Esophagus mucosa (tissue), 1 donor: ENCODE data around the gene CASP4. TPM values are rescaled to one million over a fixed set of nuclear protein-coding genes. Genes with fewer than 3 reads are reported as not detected.
"Not testable (repeated sequence)": the region's sequence is repeated elsewhere in the genome, so short reads cannot be mapped to it uniquely, and the experiment has no call there.

Experiments used
- ATAC-seq: fragments of 200-7000 bp; cut with Tn5 transposase; one replicate; pipeline ENCODE4 v1.9.1; 2020
- total RNA-seq: library from RNA; stranded (reverse); gene quantifications from one replicate; pipeline ENCODE4 v1.2.4, GENCODE V29; 2023
- donor health status: DM: yes; HTN: yes; CAD: no.

Gene CASP4
- total RNA-seq: 77.3 TPM

DNA sequence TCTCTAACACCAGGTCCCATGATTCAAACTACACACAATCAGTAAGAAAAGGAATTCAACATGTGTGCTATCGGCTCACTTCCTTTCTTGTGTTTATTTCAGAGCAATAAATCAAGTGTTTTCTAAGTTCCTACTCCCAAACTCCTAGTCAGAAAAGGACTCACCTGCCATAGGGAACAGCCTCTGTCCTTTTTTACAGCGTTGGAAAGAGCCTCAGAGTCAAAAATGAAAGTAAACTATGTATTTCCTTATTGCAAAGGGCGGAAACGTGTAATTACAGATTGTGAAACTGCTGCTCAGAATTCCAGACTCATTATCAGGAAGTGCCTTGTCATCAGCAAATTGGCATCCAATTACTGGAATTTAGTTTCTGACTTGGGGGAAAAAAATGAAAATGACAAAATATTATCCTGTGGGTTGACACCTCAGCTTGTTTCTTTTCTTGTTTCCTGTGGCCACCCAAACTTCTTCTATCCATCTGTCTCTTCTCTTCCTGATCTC is at the start of gene CASP4:
Gene CASP4 (minus strand): TSS at position 220 of the 501 bp plus-strand sequence. CDS start 49 bp downstream, at position 171.
- ATAC-seq: peak; percentile 89

GRCh38 chr11:105007463-105007862 is 39.1 kb upstream of the CASP4 start:
- no peak for ATAC-seq

DNA sequence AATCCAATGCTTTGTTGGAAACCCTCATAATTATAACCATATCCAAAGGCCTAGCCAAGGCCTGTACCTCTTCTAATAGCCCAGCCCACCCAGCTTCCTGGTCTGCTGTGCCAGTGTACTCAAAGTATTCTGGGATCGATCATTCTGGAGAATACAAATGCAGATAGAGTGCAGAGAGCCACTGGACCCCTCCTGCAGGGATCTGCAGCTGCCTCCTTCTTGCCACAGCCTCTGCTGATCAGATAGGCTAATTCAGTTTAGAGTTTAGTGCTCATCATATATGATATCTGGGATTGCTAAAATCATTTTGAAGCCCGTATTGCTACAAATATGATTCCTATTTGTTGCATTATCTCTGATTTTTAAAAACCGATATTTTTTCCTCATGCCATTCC is 37.1 kb upstream of the CASP4 start:
- ATAC-seq: no peak

DNA sequence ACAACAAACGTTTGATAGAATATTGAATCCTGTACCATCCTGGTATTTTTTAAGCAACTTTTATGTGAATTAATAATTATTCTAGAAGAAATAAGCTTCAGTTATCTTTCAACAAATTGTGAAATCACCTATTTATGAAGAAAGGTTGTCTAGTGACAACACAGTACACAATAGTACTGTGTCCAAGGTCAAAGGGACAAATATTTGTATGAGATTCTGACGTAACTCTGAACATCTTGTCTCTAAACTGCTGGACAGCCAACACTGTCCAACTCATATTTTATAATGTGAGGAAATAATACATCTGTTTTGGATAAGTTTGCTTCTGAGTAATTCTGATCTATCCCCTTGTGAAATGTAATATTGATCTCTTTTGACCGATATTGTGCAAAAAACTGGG is 35.6 kb upstream of the CASP4 start:
- no peak for ATAC-seq

DNA sequence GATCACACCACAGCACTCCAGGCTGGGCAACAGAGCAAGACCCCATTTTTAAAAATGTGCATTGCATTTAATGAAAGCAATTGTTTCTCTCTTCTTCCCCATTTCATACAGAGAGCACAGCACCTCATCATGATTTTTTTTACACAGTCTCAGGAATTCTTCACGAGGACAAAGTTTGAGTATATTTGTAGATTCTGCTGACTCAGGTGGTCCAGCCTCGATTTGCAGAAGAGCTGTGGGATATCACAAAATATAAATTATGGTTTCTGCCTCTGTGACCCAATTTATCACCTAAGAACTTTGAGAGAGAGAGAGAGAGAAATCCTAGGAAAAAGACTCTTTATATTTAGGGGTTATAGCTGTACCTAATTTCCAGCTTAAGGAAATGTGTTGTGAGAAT is 34.8 kb upstream of the CASP4 start:
- no peak for ATAC-seq

- peak; percentile 55 for ATAC-seq
Observed at GRCh38 chr11:105000797-105001196, 32.4 kb upstream of the CASP4 start.

- no peak for ATAC-seq
Observed at GRCh38 chr11:105000167-105000566, 31.8 kb upstream of the CASP4 start.

DNA sequence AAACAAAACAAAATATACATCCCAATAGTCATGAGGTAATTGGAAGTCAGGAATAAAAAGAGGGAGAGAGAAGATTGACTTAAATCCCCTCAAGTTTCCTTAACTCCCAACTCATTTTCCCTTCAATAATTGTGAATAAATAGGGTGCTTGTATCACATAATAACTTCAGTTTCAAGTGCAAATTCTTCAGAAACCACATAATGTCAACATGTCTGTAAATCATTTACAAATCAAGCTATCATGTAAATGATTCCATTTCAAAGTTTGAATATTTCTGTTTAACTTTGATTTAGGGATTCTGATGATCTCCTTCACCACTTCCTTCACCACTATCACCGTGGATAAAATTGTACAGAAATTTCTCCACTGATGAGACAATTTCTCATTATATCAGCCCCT is 31.3 kb upstream of the CASP4 start:
- ATAC-seq: no peak

DNA sequence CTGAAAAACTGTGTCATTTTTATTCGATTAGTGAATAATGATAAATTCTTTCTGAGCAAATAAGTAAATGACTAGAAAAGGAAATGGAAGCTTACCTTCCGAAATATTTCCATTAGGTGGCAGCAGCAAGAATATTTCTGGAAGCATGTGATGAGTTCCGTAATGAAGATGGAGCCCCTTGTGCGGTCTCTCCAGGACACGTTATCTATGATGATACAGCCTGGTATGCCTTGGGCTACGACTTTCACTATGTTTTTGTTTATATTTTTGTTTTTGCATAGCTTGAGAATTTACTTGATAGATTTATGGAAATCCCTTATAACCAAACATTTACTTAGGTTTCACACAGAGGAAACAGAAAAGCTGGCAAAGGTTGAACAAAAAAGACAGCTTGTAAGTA is 28.9 kb upstream of the CASP4 start:
- no peak for ATAC-seq

GRCh38 chr11:104995001-104995408 is 26.6 kb upstream of the CASP4 start:
- ATAC-seq: no peak

DNA sequence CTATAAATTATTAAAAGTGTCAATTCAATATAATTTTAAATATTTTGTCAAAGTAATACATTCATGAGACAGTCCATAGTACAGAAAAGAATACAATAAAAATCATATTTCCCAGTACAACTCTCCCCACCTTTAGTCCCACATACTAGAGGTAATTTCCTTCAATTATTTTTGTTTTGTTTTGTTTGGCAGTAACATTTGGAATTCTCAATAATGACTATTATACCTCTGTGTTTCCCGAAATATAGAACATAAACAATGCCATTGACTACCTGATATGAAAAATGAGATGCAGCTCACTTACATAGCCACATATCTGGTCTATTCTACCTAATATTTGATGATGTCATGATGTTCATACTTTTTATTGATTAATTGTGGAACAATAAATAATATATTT is 24.4 kb upstream of the CASP4 start:
- ATAC-seq: no peak

DNA sequence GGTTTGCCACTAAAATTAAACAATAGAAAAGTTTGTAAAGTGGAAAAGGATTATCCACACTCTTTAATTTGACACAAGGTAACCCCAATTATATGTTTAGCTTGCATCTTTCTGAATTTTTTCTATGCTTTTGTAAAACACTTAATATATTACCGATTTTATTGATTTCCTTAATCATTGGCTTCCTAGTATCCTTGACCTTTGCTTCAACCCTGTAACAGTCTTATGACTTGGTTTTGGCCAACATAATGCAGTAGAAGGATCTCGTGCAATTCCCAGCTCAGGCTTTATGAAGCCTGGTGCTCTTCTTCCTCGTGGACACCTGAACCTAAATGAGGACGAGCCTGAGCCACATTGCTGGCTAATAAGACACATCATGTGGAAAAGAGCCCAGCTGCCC is 23.6 kb upstream of the CASP4 start:
- no peak for ATAC-seq

GRCh38 chr11:104984808-104985207 is 16.4 kb upstream of the CASP4 start:
- no peak for ATAC-seq

DNA sequence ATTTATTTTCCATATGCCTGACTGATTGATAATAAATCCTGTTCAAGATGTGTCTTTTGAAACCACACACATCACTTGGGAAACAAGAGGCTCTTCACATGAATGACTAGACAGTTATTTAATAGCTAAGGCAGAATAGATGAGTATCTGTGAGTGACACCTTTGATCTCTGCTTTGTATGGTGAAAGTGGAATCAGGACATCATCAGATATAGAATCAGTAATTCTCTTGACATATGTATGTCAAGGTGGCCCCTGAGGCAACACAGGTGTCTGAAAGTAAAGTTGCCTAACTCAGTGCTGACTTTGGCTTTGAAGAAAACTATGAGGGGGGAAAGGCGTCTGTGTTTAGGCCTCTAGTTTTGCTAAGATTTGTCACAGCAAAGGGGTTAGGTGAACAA is 11.5 kb upstream of the CASP4 start:
- ATAC-seq: no peak

DNA sequence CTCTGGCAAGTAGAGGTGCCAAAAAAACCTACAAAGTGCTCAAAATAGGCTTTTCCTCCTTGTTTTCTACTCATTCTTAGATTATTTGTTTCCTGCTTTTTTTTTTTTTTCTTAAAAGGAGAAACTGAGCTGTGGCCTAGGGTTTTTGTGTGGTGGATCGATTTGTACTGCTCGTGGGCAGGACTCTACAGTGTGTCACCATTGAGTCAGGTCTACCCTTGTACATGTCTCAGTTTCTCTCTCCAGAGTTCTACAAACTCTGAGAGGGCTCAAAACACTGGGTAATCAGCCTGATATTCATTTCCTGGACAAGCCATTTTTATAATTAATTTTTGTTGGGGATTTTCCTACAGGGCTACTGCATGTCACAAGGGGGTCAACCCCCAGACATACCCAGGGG is 5.2 kb upstream of the CASP4 start:
- ATAC-seq: no peak

DNA sequence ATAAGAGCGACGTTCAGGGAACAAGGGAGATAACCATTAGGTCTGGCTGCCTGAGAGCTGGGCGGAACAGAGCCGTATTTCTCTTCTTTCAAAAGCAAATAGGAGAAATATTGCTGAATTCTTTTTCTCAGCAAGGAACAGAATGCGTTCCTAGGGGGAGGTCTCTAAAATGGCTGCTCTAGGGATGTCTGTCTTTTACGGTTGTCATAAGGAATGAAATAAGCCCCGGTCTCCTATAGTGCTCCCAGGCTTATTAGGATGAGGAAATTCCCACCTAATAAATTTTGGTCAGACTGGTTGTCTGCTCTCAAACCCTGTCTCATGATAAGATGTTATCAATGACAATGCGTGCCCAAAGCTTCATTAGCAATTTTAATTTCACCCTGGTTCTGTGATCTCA is 4.5 kb upstream of the CASP4 start:
- ATAC-seq: not testable (repeated sequence)

DNA sequence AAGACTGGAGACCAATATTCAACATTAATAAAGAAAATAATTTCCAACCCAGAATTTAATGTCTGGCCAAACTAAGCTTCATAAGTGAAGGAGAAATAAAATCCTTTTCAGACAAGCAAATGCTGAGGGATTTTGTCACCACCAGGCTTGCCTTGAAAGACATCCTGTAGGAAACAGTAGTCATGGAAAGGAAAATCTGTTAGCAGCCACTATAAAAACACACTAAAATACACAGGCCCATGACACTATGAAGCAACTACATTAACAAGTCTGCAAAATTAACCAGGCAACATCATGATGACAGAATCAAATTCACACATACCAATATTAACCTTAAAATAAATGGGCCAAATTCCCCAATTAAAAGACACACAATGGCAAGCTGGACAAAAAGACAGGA is 2.4 kb upstream of the CASP4 start:
- no peak for ATAC-seq

DNA sequence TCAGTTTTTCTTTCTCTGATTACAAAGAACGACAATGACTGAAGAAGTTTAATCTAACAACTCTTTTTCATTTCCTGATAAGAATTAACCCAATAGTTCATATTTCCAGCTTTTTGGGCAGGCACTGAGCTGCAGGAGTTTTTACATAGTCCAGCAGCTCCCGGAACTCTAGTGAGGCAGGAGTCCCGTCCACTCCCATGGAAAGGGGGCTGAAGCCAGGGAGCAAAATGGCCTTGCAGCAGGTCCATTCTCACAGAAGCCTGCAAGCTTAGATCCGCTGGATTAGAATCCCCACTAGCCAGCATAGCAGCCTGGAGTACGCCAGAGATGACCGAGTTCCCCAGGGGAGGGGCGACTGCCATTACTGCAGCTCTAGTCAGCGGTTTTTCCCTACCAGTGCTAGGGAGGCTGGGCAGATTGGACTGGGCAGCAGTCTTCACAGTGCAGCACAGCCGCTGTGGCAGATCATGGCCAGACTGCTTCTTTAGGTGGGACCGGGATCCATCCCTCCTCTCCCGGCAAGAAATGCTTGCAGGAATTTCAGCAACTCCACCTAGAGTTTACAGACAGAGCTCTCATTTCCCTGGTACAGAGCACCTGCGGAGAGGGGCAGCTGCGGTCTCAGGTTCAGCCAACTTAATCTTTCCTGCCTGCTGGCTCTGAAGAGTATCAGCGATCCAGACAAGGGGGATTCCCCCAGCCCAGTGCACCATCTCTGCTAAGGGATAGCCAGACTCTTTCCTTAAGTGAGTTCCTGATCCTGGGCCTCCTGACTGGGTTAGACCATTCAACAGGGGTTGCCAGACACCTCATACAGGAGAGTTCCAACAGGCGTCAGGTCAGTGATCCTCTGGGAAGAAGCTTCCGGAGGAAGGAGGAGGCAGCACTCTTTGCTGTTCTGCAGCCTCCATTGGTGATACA is 742 bp upstream of the CASP4 start:
- peak; percentile 15 for ATAC-seq

GRCh38 chr11:104967534-104968354 is 630 bp downstream of the CASP4 start:
- peak; percentile 51 for ATAC-seq

DNA sequence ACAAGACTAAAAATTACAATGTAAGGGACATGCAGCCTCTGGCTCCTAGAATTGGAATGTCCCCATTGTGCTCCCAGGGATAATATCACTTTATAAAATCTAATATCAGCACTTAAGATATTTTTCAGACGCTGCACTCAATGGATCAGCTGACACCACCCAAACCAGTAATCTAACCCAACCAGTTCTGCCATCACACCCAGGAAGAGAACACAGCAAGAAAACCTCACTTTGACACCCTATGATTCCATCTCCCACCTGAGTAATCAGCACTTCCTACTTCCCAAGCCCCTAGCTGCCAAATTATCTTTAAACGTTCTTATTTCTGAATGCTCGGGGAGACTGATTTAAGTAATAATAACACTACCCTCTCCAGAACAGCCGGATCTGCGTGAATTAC is 2.6 kb downstream of the CASP4 start:
- peak; percentile 79 for ATAC-seq

DNA sequence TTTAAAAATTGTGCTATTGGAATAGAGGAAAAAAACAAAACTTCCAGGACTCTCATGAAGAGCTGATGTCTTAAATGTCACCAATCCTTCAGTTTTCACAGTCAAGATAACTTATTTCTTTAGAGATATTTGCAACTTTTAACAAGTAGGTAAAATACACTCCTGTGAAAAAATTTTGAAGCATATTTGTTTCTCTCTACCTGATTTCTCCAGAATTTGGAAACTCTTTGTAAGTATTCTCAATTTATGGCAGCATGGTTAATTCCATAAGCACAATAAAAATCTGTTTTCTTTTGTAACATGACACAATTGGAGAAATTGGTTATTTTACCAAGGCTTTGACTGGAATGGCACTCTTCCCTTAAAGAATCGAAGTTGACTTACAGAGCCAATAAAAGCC is 4.1 kb downstream of the CASP4 start:
- no peak for ATAC-seq

DNA sequence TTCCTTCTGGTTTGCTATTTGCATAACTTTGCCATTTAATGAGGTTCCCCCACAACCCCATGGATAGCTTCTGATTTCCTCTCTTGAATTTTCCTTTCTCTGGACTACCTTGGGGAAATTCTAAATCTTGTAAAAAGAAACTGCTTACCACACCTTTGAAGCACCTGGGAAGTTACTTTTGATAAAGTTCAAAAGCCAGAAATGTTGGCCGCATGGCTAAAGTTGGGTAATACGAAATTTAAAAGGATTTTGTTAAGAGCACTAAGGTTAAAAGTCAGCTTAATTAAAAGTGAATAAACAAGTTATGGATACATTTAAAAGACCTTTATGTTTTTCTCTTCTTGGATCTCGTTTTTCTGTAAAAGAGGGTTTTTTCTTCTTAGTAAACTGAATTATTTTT is 5.5 kb downstream of the CASP4 start:
- no peak for ATAC-seq

GRCh38 chr11:104957280-104957679 is 11.1 kb downstream of the CASP4 start:
- no peak for ATAC-seq

GRCh38 chr11:104956528-104956927 is 11.8 kb downstream of the CASP4 start:
- peak; percentile 60 for ATAC-seq
